ENCODE results near the gene PLIN1. TPM values are rescaled to one million over a fixed set of nuclear protein-coding genes. Genes with fewer than 3 reads are reported as not detected.

PLIN1 gene
- total RNA-seq, 1 donor from 2014 or later: 0.07 TPM

DNA sequence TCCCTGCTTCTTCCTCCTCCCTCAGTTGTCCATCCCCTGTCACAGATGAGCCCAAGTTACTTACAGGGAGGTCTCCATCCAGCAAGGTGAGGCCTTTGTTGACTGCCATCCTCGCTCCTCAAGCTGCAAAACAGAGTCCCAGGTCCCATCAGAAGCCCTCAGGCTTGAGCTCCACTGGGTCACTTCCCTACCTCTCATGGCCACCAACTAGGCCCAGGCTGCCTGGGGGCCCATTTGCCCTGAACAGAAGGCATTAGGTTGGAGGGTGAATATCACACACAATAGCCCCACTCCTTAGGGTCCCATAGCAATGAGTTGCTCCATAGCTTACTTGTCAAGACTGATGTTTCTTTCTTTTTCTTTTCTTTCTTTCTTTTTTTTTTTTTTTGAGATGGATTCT is 1.8 kb downstream of the PLIN1 start:
- no peaks in the 10 kb centered on the region for H3K79me2 ChIP-seq (ENCODE audit: low read depth)
- H3K4me2 ChIP-seq: no peak overlapping the region
- peaks cover 5% of the 10 kb centered on the region for H3K27me3 Mint-ChIP-seq (ENCODE audit: insufficient read depth, low read depth)
- TF ChIP-seq, protein P1, sequence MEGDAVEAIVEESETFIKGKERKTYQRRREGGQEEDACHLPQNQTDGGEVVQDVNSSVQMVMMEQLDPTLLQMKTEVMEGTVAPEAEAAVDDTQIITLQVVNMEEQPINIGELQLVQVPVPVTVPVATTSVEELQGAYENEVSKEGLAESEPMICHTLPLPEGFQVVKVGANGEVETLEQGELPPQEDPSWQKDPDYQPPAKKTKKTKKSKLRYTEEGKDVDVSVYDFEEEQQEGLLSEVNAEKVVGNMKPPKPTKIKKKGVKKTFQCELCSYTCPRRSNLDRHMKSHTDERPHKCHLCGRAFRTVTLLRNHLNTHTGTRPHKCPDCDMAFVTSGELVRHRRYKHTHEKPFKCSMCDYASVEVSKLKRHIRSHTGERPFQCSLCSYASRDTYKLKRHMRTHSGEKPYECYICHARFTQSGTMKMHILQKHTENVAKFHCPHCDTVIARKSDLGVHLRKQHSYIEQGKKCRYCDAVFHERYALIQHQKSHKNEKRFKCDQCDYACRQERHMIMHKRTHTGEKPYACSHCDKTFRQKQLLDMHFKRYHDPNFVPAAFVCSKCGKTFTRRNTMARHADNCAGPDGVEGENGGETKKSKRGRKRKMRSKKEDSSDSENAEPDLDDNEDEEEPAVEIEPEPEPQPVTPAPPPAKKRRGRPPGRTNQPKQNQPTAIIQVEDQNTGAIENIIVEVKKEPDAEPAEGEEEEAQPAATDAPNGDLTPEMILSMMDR (IDR thresholded peaks at IDR 0.05): no peak
- no peak for TF ChIP-seq EZH2 (IDR thresholded peaks at IDR 0.05)
- TF ChIP-seq EZH2phosphoT487 (IDR thresholded peaks at IDR 0.05): no peak
- no peak overlapping the region for H3K4me3 Mint-ChIP-seq
- H3K4me1 ChIP-seq: no peaks in the 10 kb centered on the region
- no peaks in the 10 kb centered on the region for H4K20me1 ChIP-seq (ENCODE audit: low read depth)
- no peaks in the 10 kb centered on the region for H3K36me3 ChIP-seq
- H3K27me3 ChIP-seq: no peaks in the 10 kb centered on the region
- H3F3A ChIP-seq (ENCODE audit: low read depth): no peaks in the 10 kb centered on the region
- no peak overlapping the region for H2AFZ ChIP-seq (replicated peaks)
- no peaks in the 10 kb centered on the region for H3K36me3 Mint-ChIP-seq
- H3K9me3 Mint-ChIP-seq: no peaks in the 10 kb centered on the region
- no peaks in the 10 kb centered on the region for H3K9me3 ChIP-seq (ENCODE audit: low read depth)
- H3K4me3 ChIP-seq: no peak overlapping the region
- no peak overlapping the region for H3K9ac ChIP-seq
- H3K27ac Mint-ChIP-seq: no peak overlapping the region
- DNase-seq (ENCODE audit: low spot score): no peak
- H3K4me1 Mint-ChIP-seq: peaks cover 15% of the 10 kb centered on the region
- no peak overlapping the region for H3K27ac ChIP-seq

GRCh38 chr15:89675606-89676005 is 3.6 kb downstream of the PLIN1 start:
- Histone ChIP-seq H3K4me1 (no peaks in the 10 kb centered on the region), H2AFZ (replicated peaks) (no peak overlapping the region), H4K20me1 (ENCODE audit: low read depth) (no peaks in the 10 kb centered on the region), H3K9ac (no peak overlapping the region), H3K27ac (no peak overlapping the region), H3K79me2 (ENCODE audit: low read depth) (no peaks in the 10 kb centered on the region), H3K4me3 (no peak overlapping the region), H3F3A (ENCODE audit: low read depth) (no peaks in the 10 kb centered on the region), H3K9me3 (ENCODE audit: low read depth) (no peaks in the 10 kb centered on the region), H3K36me3 (no peaks in the 10 kb centered on the region), H3K27me3 (no peaks in the 10 kb centered on the region), H3K4me2 (no peak overlapping the region)
- no peak overlapping the region for H3K4me3 Mint-ChIP-seq
- H3K36me3 Mint-ChIP-seq: no peaks in the 10 kb centered on the region
- H3K9me3 Mint-ChIP-seq: no peaks in the 10 kb centered on the region
- DNase-seq (ENCODE audit: low spot score): no peak
- no peak for TF ChIP-seq EZH2 (IDR thresholded peaks at IDR 0.05)
- no peak for TF ChIP-seq EZH2phosphoT487 (IDR thresholded peaks at IDR 0.05)
- TF ChIP-seq, protein P1 (IDR thresholded peaks at IDR 0.05): no peak
- H3K27me3 Mint-ChIP-seq (ENCODE audit: insufficient read depth, low read depth): peaks cover 5% of the 10 kb centered on the region
- peaks cover 17% of the 10 kb centered on the region for H3K4me1 Mint-ChIP-seq
- H3K27ac Mint-ChIP-seq: no peak overlapping the region

GRCh38 chr15:89674526-89674925 is 4.6 kb downstream of the PLIN1 start:
- DNase-seq (ENCODE audit: low spot score): no peak
- H3K4me3 Mint-ChIP-seq: no peak overlapping the region
- H3K4me1 Mint-ChIP-seq: peaks cover 16% of the 10 kb centered on the region
- peaks cover 5% of the 10 kb centered on the region for H3K27me3 Mint-ChIP-seq (ENCODE audit: insufficient read depth, low read depth)
- no peaks in the 10 kb centered on the region for H4K20me1 ChIP-seq (ENCODE audit: low read depth)
- no peak overlapping the region for H3K4me2 ChIP-seq
- no peaks in the 10 kb centered on the region for H3K9me3 ChIP-seq (ENCODE audit: low read depth)
- no peaks in the 10 kb centered on the region for H3K36me3 ChIP-seq
- no peaks in the 10 kb centered on the region for H3K4me1 ChIP-seq
- no peaks in the 10 kb centered on the region for H3K27me3 ChIP-seq
- no peaks in the 10 kb centered on the region for H3K9me3 Mint-ChIP-seq
- no peak overlapping the region for H2AFZ ChIP-seq (replicated peaks)
- H3K27ac Mint-ChIP-seq: no peak overlapping the region
- no peaks in the 10 kb centered on the region for H3K36me3 Mint-ChIP-seq
- no peak for TF ChIP-seq EZH2 (IDR thresholded peaks at IDR 0.05)
- TF ChIP-seq EZH2phosphoT487 (IDR thresholded peaks at IDR 0.05): no peak
- TF ChIP-seq, protein P1 (IDR thresholded peaks at IDR 0.05): no peak
- H3K27ac ChIP-seq: no peak overlapping the region
- H3F3A ChIP-seq (ENCODE audit: low read depth): no peaks in the 10 kb centered on the region
- no peak overlapping the region for H3K9ac ChIP-seq
- no peak overlapping the region for H3K4me3 ChIP-seq
- no peaks in the 10 kb centered on the region for H3K79me2 ChIP-seq (ENCODE audit: low read depth)

Measured in neural progenitor cell (in vitro differentiated cells).